BJ (cell line): Measurements from ENCODE around the gene BTBD3. TPM values are rescaled to one million over a fixed set of nuclear protein-coding genes. Genes with fewer than 3 reads are reported as not detected.

Source experiments
- CTCF ChIA-PET: fragments of 350-600 bp; formaldehyde crosslinking; extraction: SDS; loops from one replicate; lab custom pipeline; 2021; ENCODE audit warnings: antibody characterized with exemption, inconsistent platforms; lab: Yijun Ruan, JAX
- POLR2A ChIA-PET: fragments of 300-600 bp; sonication (Branson Sonifier 250); formaldehyde crosslinking; extraction: SDS; loops from one replicate; lab custom pipeline; 2021; ENCODE audit warnings: antibody characterized with exemption; lab: Charles Lee
- DNase-seq: peaks from one replicate; pipeline ENCODE4 v3.0.0-alpha.2; 2011; ENCODE audit warnings: low read depth
- H3K27me3 ChIP-seq: 2 replicates; pipeline ENCODE4 v1.6.0; 2011; ENCODE audit warnings: low read length; ENCODE audit not compliant: control insufficient read depth, insufficient read depth
- H3K36me3 ChIP-seq: 2 replicates; pipeline ENCODE4 v1.5.1; 2011; ENCODE audit warnings: low read length; ENCODE audit not compliant: control insufficient read depth, insufficient read depth
- H3K4me3 ChIP-seq: 2 replicates; pipeline ENCODE4 v1.5.1; 2011; ENCODE audit warnings: low read depth, mild to moderate bottlenecking, control low read depth, low read length
- polyA plus RNA-seq: library from polyadenylated mRNA; depleted of rRNA; stranded (reverse); fragments of >200 nt; gene quantifications from 2 replicates; pipeline ENCODE4 v1.2.3, GENCODE V29; 2011
- TF ChIP-seq, protein P1 (sequence below): IDR thresholded peaks from 2 replicates; pipeline ENCODE4 v1.5.1; 2011; ENCODE audit warnings: low read depth, mild to moderate bottlenecking, control low read depth, inconsistent platforms, low read length, moderate library complexity; ENCODE audit not compliant: insufficient read depth

Gene BTBD3
- polyA plus RNA-seq, 1 experiment = 21.3 TPM

DNA sequence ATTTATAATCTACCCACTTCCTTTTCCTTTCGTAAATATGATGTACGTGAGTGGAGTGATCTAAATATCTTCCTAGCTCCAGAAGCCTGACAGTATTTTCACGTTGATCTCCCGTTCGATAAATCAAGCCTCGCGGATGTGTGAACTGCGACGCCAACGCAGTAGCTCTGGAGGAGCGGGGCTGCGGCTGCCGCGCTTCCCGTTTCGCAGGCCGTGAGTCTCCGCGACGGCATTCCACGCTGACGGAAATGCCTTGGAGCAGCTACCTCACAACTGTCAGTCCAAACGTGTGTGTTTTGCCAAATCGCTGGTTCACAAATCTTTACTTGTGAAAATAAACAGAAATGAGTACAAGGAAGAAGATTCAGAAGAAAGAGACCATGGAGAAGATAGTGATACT, 41.2 kb downstream of the BTBD3 start:
- Histone ChIP-seq H3K27me3 (no peaks in the 10 kb centered on the region), H3K36me3 (no peaks in the 10 kb centered on the region), H3K4me3 (no peak overlapping the region)
- TF ChIP-seq, protein P1, sequence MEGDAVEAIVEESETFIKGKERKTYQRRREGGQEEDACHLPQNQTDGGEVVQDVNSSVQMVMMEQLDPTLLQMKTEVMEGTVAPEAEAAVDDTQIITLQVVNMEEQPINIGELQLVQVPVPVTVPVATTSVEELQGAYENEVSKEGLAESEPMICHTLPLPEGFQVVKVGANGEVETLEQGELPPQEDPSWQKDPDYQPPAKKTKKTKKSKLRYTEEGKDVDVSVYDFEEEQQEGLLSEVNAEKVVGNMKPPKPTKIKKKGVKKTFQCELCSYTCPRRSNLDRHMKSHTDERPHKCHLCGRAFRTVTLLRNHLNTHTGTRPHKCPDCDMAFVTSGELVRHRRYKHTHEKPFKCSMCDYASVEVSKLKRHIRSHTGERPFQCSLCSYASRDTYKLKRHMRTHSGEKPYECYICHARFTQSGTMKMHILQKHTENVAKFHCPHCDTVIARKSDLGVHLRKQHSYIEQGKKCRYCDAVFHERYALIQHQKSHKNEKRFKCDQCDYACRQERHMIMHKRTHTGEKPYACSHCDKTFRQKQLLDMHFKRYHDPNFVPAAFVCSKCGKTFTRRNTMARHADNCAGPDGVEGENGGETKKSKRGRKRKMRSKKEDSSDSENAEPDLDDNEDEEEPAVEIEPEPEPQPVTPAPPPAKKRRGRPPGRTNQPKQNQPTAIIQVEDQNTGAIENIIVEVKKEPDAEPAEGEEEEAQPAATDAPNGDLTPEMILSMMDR = no peak
- POLR2A ChIA-PET = interaction anchor here (0.6 kb wide), 1 partner anchor 173 kb away, joined by 3 read pairs; no protein-coding TSS in a partner anchor
- CTCF ChIA-PET = interaction anchor here (0.6 kb wide), 1 partner anchor 11 kb away, joined by 3 read pairs; no protein-coding TSS in a partner anchor
- no peak for DNase-seq

- TF ChIP-seq, protein P1 = peak; percentile 43
- Histone ChIP-seq H3K27me3 (no peaks in the 10 kb centered on the region), H3K4me3 (no peak overlapping the region), H3K36me3 (no peaks in the 10 kb centered on the region)
- no peak for DNase-seq
- CTCF ChIA-PET = interaction anchor here (2.1 kb wide), 1 partner anchor 11 kb away, joined by 5 read pairs; no protein-coding TSS in a partner anchor
- POLR2A ChIA-PET = no interaction called here
Observed at GRCh38 chr20:11965602-11966001, 47.9 kb downstream of the BTBD3 start.

DNA sequence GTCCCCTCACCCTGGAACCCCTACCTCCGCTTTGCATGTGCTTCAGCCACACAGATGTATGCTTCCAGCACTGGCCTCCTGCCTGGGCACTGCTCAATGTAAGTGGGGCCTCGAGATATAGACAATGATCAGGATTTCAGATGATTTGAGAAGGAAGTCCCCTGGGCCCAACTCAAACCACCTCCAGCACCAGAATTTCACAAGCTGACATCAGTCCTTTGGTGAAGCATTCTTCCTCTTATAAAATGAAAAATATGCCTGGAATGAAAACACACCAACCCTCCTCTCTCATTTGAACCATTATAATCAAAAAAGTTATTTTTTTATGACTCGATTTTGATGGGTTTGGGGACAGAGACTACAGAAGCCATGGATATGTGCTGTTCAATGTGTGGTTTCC, 48.5 kb downstream of the BTBD3 start:
- Histone ChIP-seq H3K27me3 (no peaks in the 10 kb centered on the region), H3K36me3 (no peaks in the 10 kb centered on the region), H3K4me3 (no peak overlapping the region)
- ChIA-PET POLR2A (no interaction called here), CTCF (interaction anchor here (2.1 kb wide), 1 partner anchor 11 kb away, joined by 5 read pairs; no protein-coding TSS in a partner anchor)
- DNase-seq = no peak
- TF ChIP-seq, protein P1 = no peak

- POLR2A ChIA-PET = no interaction called here
- Histone ChIP-seq H3K4me3 (no peak overlapping the region), H3K27me3 (no peaks in the 10 kb centered on the region), H3K36me3 (no peaks in the 10 kb centered on the region)
- TF ChIP-seq, protein P1 = no peak
- CTCF ChIA-PET = interaction anchor here (1.1 kb wide), 1 partner anchor 11 kb away, joined by 3 read pairs; no protein-coding TSS in a partner anchor
- no peak for DNase-seq
Observed at GRCh38 chr20:11970243-11970836, 52.6 kb downstream of the BTBD3 start.

DNA sequence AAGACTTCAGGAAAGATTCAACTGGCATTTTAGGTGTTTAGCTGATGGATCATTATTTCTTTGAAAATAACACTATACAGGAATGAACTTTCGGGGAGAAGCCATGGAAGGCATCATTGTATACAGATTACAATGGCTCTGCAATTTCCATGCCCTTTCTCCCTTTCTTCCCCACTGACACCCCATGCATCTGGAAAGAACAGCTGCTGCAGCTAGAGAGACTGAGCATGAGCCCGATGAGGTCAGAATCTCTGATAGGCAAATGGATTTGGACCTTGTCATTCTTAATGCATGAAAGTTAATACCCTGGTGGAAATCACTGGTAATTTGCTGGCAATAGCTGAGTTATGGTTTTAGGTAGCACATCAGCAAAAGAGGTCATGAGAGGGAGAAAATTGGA, 54.8 kb downstream of the BTBD3 start:
- no peaks in the 10 kb centered on the region for H3K36me3 ChIP-seq
- no peak overlapping the region for H3K4me3 ChIP-seq
- POLR2A ChIA-PET = no interaction called here
- CTCF ChIA-PET = no interaction called here
- no peaks in the 10 kb centered on the region for H3K27me3 ChIP-seq
- no peak for DNase-seq
- TF ChIP-seq, protein P1 = no peak
